ENCODE data around the gene TPPP.
"Not testable (repeated sequence)": the region's sequence is repeated elsewhere in the genome, so short reads cannot be mapped to it uniquely, and the experiment has no call there.

DNA sequence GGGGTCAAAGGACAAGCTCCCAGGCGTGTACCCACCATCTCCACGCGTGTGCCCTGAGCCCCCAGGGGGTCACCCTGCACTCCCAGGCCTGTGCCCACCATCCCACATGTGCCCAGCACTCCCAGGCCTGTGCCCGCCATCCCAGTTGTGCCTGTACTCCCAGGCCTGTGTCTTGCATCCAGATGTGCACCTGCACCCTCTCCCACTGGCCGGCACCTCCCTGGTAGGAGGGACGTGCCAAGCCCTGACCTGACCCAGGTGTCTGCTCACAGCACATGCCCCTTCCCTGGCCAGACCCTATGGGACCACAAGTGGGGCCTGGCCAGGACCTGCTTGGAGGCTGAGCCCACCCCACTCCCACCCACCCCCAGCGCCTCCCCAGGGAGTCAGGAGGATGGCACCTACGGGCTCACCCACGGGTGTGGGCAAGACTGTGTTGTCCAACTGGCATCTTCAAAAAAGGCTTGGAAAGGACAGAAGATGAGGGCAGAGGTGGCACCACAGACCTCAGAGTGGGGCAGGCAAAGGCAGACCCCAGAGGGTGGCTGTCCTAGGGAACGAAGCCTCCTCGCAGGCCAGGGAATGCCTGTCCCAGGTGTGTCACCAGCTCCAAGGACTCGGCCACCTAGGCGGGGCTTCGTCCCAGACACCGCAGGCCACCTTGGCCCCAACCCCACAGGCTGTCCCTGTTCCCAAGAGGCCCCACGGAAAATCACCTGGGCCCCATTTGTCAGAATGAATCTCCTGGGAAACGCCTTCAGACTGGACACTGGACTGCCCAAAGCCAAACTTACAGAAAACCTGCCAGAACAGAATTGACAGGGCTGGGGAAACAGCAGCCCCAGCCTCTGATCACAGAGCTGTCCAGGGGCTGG is 11.6 kb downstream of the TPPP start:
- TF ChIP-seq, protein P1, sequence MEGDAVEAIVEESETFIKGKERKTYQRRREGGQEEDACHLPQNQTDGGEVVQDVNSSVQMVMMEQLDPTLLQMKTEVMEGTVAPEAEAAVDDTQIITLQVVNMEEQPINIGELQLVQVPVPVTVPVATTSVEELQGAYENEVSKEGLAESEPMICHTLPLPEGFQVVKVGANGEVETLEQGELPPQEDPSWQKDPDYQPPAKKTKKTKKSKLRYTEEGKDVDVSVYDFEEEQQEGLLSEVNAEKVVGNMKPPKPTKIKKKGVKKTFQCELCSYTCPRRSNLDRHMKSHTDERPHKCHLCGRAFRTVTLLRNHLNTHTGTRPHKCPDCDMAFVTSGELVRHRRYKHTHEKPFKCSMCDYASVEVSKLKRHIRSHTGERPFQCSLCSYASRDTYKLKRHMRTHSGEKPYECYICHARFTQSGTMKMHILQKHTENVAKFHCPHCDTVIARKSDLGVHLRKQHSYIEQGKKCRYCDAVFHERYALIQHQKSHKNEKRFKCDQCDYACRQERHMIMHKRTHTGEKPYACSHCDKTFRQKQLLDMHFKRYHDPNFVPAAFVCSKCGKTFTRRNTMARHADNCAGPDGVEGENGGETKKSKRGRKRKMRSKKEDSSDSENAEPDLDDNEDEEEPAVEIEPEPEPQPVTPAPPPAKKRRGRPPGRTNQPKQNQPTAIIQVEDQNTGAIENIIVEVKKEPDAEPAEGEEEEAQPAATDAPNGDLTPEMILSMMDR (IDR thresholded peaks at IDR 0.05) = not testable (repeated sequence)
- not testable (repeated sequence) for TF ChIP-seq POLR2A (IDR thresholded peaks at IDR 0.05)
